NB4 (cell line): ENCODE data around the gene S100A7A.
"Not testable (repeated sequence)": the region's sequence is repeated elsewhere in the genome, so short reads cannot be mapped to it uniquely, and the experiment has no call there.

ENCODE experiments used
- CTCF ChIP-seq: IDR thresholded peaks from one replicate; pipeline ENCODE4 v1.5.1; 2012; ENCODE audit warnings: low read depth, low read length
- MYC ChIP-seq: IDR thresholded peaks from 2 replicates; pipeline ENCODE4 v1.6.1; 2011; ENCODE audit warnings: low read depth, low read length
- POLR2A ChIP-seq: IDR thresholded peaks from 2 replicates; pipeline ENCODE4 v1.6.1; 2011; ENCODE audit warnings: mild to moderate bottlenecking; ENCODE audit not compliant: insufficient read length; ENCODE audit errors: extremely low read depth
- TF ChIP-seq, protein P1 (sequence below): IDR thresholded peaks from 2 replicates; pipeline ENCODE4 v1.6.1; 2011; ENCODE audit warnings: low read depth, low read length

- TF ChIP-seq POLR2A, CTCF, MYC: not testable (repeated sequence)
- TF ChIP-seq, protein P1, sequence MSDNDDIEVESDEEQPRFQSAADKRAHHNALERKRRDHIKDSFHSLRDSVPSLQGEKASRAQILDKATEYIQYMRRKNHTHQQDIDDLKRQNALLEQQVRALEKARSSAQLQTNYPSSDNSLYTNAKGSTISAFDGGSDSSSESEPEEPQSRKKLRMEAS: not testable (repeated sequence)
These were observed 46.4 kb downstream of the S100A7A start for GRCh38 chr1:153462741-153463140.
